ENCODE results near the gene TESK2. TPM values are rescaled to one million over a fixed set of nuclear protein-coding genes. Genes with fewer than 3 reads are reported as not detected.
"Not testable (repeated sequence)": the region's sequence is repeated elsewhere in the genome, so short reads cannot be mapped to it uniquely, and the experiment has no call there.

Gene TESK2
- total and polyA plus RNA-seq, 12 donors = 1.1 to 21.4 (median 3.6) TPM

GRCh38 chr1:45473302-45473701, 17.7 kb downstream of the TESK2 start:
- Histone ChIP-seq H3K4me3 (no peak overlapping the region), H3K9me3 (replicated peaks in 1 of 3) (no peaks in the 10 kb centered on the region), H3K27ac (no peak overlapping the region), H3K36me3 (replicated peaks in 1 of 2) (no peaks in the 10 kb centered on the region), H3K27me3 (no peaks in the 10 kb centered on the region), H3K4me1 (replicated peaks in 1 of 2) (no peaks in the 10 kb centered on the region)
- TF ChIP-seq POLR2A (IDR thresholded peaks at IDR 0.05) = no peak
- no peak for TF ChIP-seq CTCF (IDR thresholded peaks at IDR 0.05)
- intact Hi-C loops (cut with DNase I) = no loop called here
- DNase-seq = no peak
- WGBS, 4 donors = 87 to 94% (median 89%) methylated on average over 2 of the region's 2 CpGs

GRCh38 chr1:45470306-45470798, 20.6 kb downstream of the TESK2 start:
- Histone ChIP-seq H3K4me1 (replicated peaks in 1 of 2) (no peaks in the 10 kb centered on the region), H3K36me3 (replicated peaks in 1 of 2) (no peaks in the 10 kb centered on the region), H3K4me3 (no peak overlapping the region), H3K9me3 (replicated peaks in 1 of 3) (no peaks in the 10 kb centered on the region), H3K27me3 (no peaks in the 10 kb centered on the region), H3K27ac (no peak overlapping the region)
- TF ChIP-seq POLR2A (IDR thresholded peaks at IDR 0.05) (no peak), CTCF (IDR thresholded peaks at IDR 0.05) (no peak)
- 58 to 70% (median 63%) methylated on average over 2 of the region's 2 CpGs for WGBS, 4 donors
- no peak for DNase-seq
- intact Hi-C loops (cut with DNase I) = no loop called here

- H3K27me3 ChIP-seq; H3K27ac ChIP-seq; H3K4me1 ChIP-seq (replicated peaks in 1 of 2); intact Hi-C loops (cut with DNase I); H3K9me3 ChIP-seq (replicated peaks in 1 of 3); H3K36me3 ChIP-seq (replicated peaks in 1 of 2); H3K4me3 ChIP-seq: not testable (repeated sequence)
- peak in 5 of 7 donors; percentile 27 to 53 (median 46) for DNase-seq
- 77 to 86% (median 82%) methylated on average over 9 of the region's 9 CpGs for WGBS, 4 donors
Measured at GRCh38 chr1:45467353-45467752, 23.6 kb downstream of the TESK2 start.

- H3K27ac ChIP-seq = no peak overlapping the region
- no peaks in the 10 kb centered on the region for H3K27me3 ChIP-seq
- no peaks in the 10 kb centered on the region for H3K4me1 ChIP-seq (replicated peaks in 1 of 2)
- no peaks in the 10 kb centered on the region for H3K9me3 ChIP-seq (replicated peaks in 1 of 3)
- H3K4me3 ChIP-seq = no peak overlapping the region
- no peak for DNase-seq
- no peaks in the 10 kb centered on the region for H3K36me3 ChIP-seq (replicated peaks in 1 of 2)
- intact Hi-C loops (cut with DNase I) = no loop called here
- TF ChIP-seq POLR2A (IDR thresholded peaks at IDR 0.05) (no peak), CTCF (IDR thresholded peaks at IDR 0.05) (no peak)
Measured at GRCh38 chr1:45465277-45465676, 25.7 kb downstream of the TESK2 start.

- Histone ChIP-seq H3K4me3 (no peak overlapping the region), H3K4me1 (replicated peaks in 1 of 2) (no peaks in the 10 kb centered on the region), H3K27me3 (no peaks in the 10 kb centered on the region), H3K27ac (no peak overlapping the region), H3K36me3 (replicated peaks in 1 of 2) (no peaks in the 10 kb centered on the region), H3K9me3 (replicated peaks in 1 of 3) (no peaks in the 10 kb centered on the region)
- 83 to 92% (median 89%) methylated on average over 2 of the region's 2 CpGs for WGBS, 4 donors
- DNase-seq = no peak
- intact Hi-C loops (cut with DNase I) = no loop called here
- TF ChIP-seq POLR2A (IDR thresholded peaks at IDR 0.05) = no peak
Measured at GRCh38 chr1:45458894-45459293, 32.1 kb downstream of the TESK2 start.

All from adrenal gland (tissue), 12 donors.